Osteoblast (primary cell): ENCODE measurements around the gene SVOP. TPM values are rescaled to one million over a fixed set of nuclear protein-coding genes. Genes with fewer than 3 reads are reported as not detected.
"Not testable (repeated sequence)": the region's sequence is repeated elsewhere in the genome, so short reads cannot be mapped to it uniquely, and the experiment has no call there.

Experiments
- DNase-seq: peaks from one replicate; pipeline ENCODE4 v3.0.0; 2011; ENCODE audit warnings: low spot score, mixed read lengths; ENCODE audit not compliant: insufficient read length; ENCODE audit errors: missing footprints
- H2AFZ ChIP-seq: 2 replicates; pipeline ENCODE4 v1.6.0; 2011; ENCODE audit warnings: mild to moderate bottlenecking, low read length
- H3K27ac ChIP-seq: 2 replicates; pipeline ENCODE4 v1.5.1; 2011; ENCODE audit warnings: mild to moderate bottlenecking, low read depth, low read length, moderate library complexity
- H3K27me3 ChIP-seq: 2 replicates; pipeline ENCODE4 v1.6.0; 2012; ENCODE audit warnings: mild to moderate bottlenecking, control low read depth, inconsistent platforms, low read length, moderate library complexity; ENCODE audit not compliant: insufficient read depth
- H3K36me3 ChIP-seq: 2 replicates; pipeline ENCODE4 v1.5.1; 2011; ENCODE audit warnings: mild to moderate bottlenecking, low read length, control low read depth, moderate library complexity; ENCODE audit not compliant: insufficient read depth
- H3K4me1 ChIP-seq: 2 replicates; pipeline ENCODE4 v1.5.1; 2011; ENCODE audit warnings: mild to moderate bottlenecking, low read length, control low read depth, moderate library complexity; ENCODE audit not compliant: insufficient read depth
- H3K4me2 ChIP-seq: 2 replicates; pipeline ENCODE4 v1.6.0; 2011; ENCODE audit warnings: mild to moderate bottlenecking, low read length; ENCODE audit not compliant: insufficient read depth
- H3K4me3 ChIP-seq: fragments of 200-600 bp; sonication (generic); 3 replicates; pipeline ENCODE4 v1.5.1; 2012; ENCODE audit warnings: mild to moderate bottlenecking, low read length, inconsistent platforms; ENCODE audit not compliant: insufficient read depth
- H3K79me2 ChIP-seq: 2 replicates; pipeline ENCODE4 v1.6.0; 2012; ENCODE audit warnings: mild to moderate bottlenecking, low read length, control low read depth, inconsistent platforms; ENCODE audit not compliant: insufficient read depth
- H3K9me3 ChIP-seq: 2 replicates; pipeline ENCODE4 v1.5.1; 2011; ENCODE audit warnings: low read depth, low read length, control low read depth
- H4K20me1 ChIP-seq: 2 replicates; pipeline ENCODE4 v1.6.0; 2012; ENCODE audit warnings: mild to moderate bottlenecking, low read length, control low read depth; ENCODE audit not compliant: insufficient read depth
- total RNA-seq: library from RNA; depleted of rRNA; stranded (reverse); fragments of >200 nt; gene quantifications from 2 replicates; pipeline ENCODE4 v1.2.3, GENCODE V29; 2012
- TF ChIP-seq, protein P1 (sequence below): IDR thresholded peaks from 2 replicates; pipeline ENCODE4 v1.5.1; 2011; ENCODE audit warnings: mild to moderate bottlenecking, low read depth, low read length, moderate library complexity; ENCODE audit errors: extremely low read depth

SVOP gene
- total RNA-seq, 1 donor = not detected

DNA sequence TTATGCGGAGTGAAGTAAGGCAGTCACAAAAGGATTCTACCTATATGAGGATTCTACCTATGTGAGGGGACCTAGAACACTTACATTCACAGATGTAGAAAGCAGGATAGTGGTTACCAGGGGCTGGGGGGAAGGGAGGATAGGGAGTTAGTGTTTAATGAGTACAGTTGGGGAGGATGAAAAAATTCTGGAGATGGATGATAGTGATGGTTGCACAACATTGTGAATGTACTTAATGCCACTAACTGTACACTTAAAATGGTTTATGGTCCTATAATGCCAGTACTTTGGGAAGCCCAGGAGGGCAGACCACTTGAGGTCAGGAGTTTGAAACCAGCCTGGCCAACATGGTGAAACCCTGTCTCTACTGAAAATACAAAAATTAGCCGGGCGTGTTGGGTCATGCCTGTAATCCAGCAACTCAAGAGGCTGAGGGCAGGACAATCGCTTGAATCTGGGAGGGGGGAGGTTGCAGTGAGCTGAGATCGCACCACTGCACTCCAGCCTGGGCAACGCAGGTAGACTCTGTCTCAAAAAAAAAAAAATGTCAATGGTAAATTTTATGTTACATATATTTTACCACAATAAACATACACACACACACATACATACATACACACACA, 25.4 kb downstream of the SVOP start:
- no peaks in the 10 kb centered on the region for H3K9me3 ChIP-seq
- TF ChIP-seq, protein P1, sequence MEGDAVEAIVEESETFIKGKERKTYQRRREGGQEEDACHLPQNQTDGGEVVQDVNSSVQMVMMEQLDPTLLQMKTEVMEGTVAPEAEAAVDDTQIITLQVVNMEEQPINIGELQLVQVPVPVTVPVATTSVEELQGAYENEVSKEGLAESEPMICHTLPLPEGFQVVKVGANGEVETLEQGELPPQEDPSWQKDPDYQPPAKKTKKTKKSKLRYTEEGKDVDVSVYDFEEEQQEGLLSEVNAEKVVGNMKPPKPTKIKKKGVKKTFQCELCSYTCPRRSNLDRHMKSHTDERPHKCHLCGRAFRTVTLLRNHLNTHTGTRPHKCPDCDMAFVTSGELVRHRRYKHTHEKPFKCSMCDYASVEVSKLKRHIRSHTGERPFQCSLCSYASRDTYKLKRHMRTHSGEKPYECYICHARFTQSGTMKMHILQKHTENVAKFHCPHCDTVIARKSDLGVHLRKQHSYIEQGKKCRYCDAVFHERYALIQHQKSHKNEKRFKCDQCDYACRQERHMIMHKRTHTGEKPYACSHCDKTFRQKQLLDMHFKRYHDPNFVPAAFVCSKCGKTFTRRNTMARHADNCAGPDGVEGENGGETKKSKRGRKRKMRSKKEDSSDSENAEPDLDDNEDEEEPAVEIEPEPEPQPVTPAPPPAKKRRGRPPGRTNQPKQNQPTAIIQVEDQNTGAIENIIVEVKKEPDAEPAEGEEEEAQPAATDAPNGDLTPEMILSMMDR = no peak

GRCh38 chr12:108990103-108990502, 30.8 kb downstream of the SVOP start:
- H2AFZ ChIP-seq, H3K4me2 ChIP-seq, H3K9me3 ChIP-seq, H3K36me3 ChIP-seq, H3K4me3 ChIP-seq, DNase-seq, H3K27ac ChIP-seq, H3K4me1 ChIP-seq, H4K20me1 ChIP-seq, H3K27me3 ChIP-seq, H3K79me2 ChIP-seq: not testable (repeated sequence)

More for the DNA sequence above, 25.4 kb downstream of the SVOP start:
- no peak for DNase-seq
- H3K4me3 ChIP-seq = no peak overlapping the region
- H3K36me3 ChIP-seq = no peaks in the 10 kb centered on the region
- no peaks in the 10 kb centered on the region for H3K4me1 ChIP-seq
- H3K4me2 ChIP-seq = no peak overlapping the region
- H2AFZ ChIP-seq = no peak overlapping the region
- no peaks in the 10 kb centered on the region for H4K20me1 ChIP-seq
- no peaks in the 10 kb centered on the region for H3K27me3 ChIP-seq
- no peak overlapping the region for H3K27ac ChIP-seq
- no peaks in the 10 kb centered on the region for H3K79me2 ChIP-seq

- no peaks in the 10 kb centered on the region for H3K36me3 ChIP-seq
- H3K4me1 ChIP-seq = no peaks in the 10 kb centered on the region
- TF ChIP-seq, protein P1 = no peak
- no peaks in the 10 kb centered on the region for H4K20me1 ChIP-seq
- no peak for DNase-seq
- H3K4me3 ChIP-seq = no peak overlapping the region
- H3K79me2 ChIP-seq = no peaks in the 10 kb centered on the region
- H3K4me2 ChIP-seq = no peak overlapping the region
- H3K9me3 ChIP-seq = no peaks in the 10 kb centered on the region
- no peak overlapping the region for H3K27ac ChIP-seq
- no peaks in the 10 kb centered on the region for H3K27me3 ChIP-seq
- no peak overlapping the region for H2AFZ ChIP-seq
Observed at GRCh38 chr12:108989376-108989775, 31.5 kb downstream of the SVOP start.

GRCh38 chr12:108985750-108986149, 35.1 kb downstream of the SVOP start:
- DNase-seq = peak; percentile 27
- no peaks in the 10 kb centered on the region for H4K20me1 ChIP-seq
- TF ChIP-seq, protein P1 = no peak
- no peak overlapping the region for H2AFZ ChIP-seq
- H3K4me1 ChIP-seq = no peaks in the 10 kb centered on the region
- H3K27me3 ChIP-seq = no peaks in the 10 kb centered on the region
- H3K4me2 ChIP-seq = no peak overlapping the region
- no peaks in the 10 kb centered on the region for H3K79me2 ChIP-seq
- H3K4me3 ChIP-seq = no peak overlapping the region
- H3K27ac ChIP-seq = no peak overlapping the region
- no peaks in the 10 kb centered on the region for H3K9me3 ChIP-seq
- no peaks in the 10 kb centered on the region for H3K36me3 ChIP-seq
